Left colon (tissue), 2 donors: ENCODE data around the gene SLC2A13. TPM values are rescaled to one million over a fixed set of nuclear protein-coding genes. Genes with fewer than 3 reads are reported as not detected.

Experiments used
- ATAC-seq: fragments of 200-7000 bp; cut with Tn5 transposase; one replicate; pipeline ENCODE4 v1.9.1; 2020; ENCODE audit warnings: mild to moderate bottlenecking, moderate library complexity
- DNase-seq, 2 donors: peaks; one replicate each; pipeline ENCODE4 v3.0.0-alpha.2; 2020
- intact Hi-C, 2 donors: fragments of 100-400 bp; cut with DNase I in 1 of 2; cut with micrococcal nuclease in 1 of 2; formaldehyde crosslinking; loops; one replicate each; pipeline versions ENCODE4 v1.11.2 to v1.14.0; 2022; cut with DNase I, micrococcal nuclease
- total RNA-seq, 2 donors: library from RNA; stranded (reverse); fragmentation: NEBNext Ultra II Directional; extraction: Animal tissue kit (Norgen Biotek cat#: 25700); gene quantifications; one replicate each; pipeline ENCODE4 v1.2.1, GENCODE V29; 2021
- donor health status: DM: no; HTN: no; CAD: no.
- donor health status: DM: yes; HTN: yes; CAD: no.

Gene SLC2A13
- total RNA-seq, 2 donors from 2014 or later: 33.2 to 39.2 TPM

- peak; percentile 82 to 98 for DNase-seq
- peak; percentile 37 for ATAC-seq
- intact Hi-C loops: loop anchor here (2.0 to 10.0 kb wide), 3 partner anchors 92 to 342 kb away; no protein-coding TSS in a partner anchor
Observed at GRCh38 chr12:40107098-40107802, 1.4 kb upstream of the SLC2A13 start.

- intact Hi-C loops: loop anchor here (2.0 to 10.0 kb wide), 3 partner anchors 92 to 342 kb away; no protein-coding TSS in a partner anchor
- DNase-seq (no peak), ATAC-seq (no peak)
Observed at GRCh38 chr12:40106655-40107054, 774 bp upstream of the SLC2A13 start.

GRCh38 chr12:40106202-40106533 lies 287 bp upstream of the SLC2A13 start:
- ATAC-seq: no peak
- intact Hi-C loops: loop anchor here (2.0 to 10.0 kb wide), 3 partner anchors 91 to 341 kb away; no protein-coding TSS in a partner anchor
- no peak for DNase-seq

- intact Hi-C loops: loop anchor here (10.0 kb wide), 2 partner anchors 90 to 340 kb away; no protein-coding TSS in a partner anchor
- ATAC-seq (peak; percentile 56), DNase-seq (peak in 1 of 2 donors; percentile 30)
Observed at GRCh38 chr12:40105265-40105514, 691 bp downstream of the SLC2A13 start.

- peak; percentile 47 to 49 for DNase-seq
- intact Hi-C loops: loop anchor here (10.0 kb wide), 2 partner anchors 90 to 340 kb away; no protein-coding TSS in a partner anchor
- peak; percentile 18 for ATAC-seq
Observed at GRCh38 chr12:40104461-40105264, 1.2 kb downstream of the SLC2A13 start.

- intact Hi-C loops: loop anchor here (10.0 kb wide), 2 partner anchors 88 to 338 kb away; no protein-coding TSS in a partner anchor
- no peak for DNase-seq
- no peak for ATAC-seq
Observed at GRCh38 chr12:40103043-40103442, 2.8 kb downstream of the SLC2A13 start.

- ATAC-seq (no peak), DNase-seq (no peak)
- intact Hi-C loops: loop anchor here (10.0 kb wide), 2 partner anchors 87 to 337 kb away; no protein-coding TSS in a partner anchor
Observed at GRCh38 chr12:40101747-40102146, 4.1 kb downstream of the SLC2A13 start.

- intact Hi-C loops: no loop called here
- ATAC-seq: peak; percentile 96
- DNase-seq: peak in 1 of 2 donors; percentile 71
Observed at GRCh38 chr12:40099423-40099853, 6.4 kb downstream of the SLC2A13 start.

GRCh38 chr12:40098406-40099145 lies 7.3 kb downstream of the SLC2A13 start:
- peak; percentile 22 to 45 for DNase-seq
- peak; percentile 75 for ATAC-seq
- intact Hi-C loops: no loop called here

- no peak for ATAC-seq
- intact Hi-C loops: no loop called here
Observed at GRCh38 chr12:40093512-40093911, 12.4 kb downstream of the SLC2A13 start.

GRCh38 chr12:40086471-40086870 lies 19.4 kb downstream of the SLC2A13 start:
- intact Hi-C loops: no loop called here
- no peak for ATAC-seq
- no peak for DNase-seq

More at GRCh38 chr12:40093512-40093911, 12.4 kb downstream of the SLC2A13 start:
- DNase-seq: no peak

- DNase-seq: no peak
- intact Hi-C loops: no loop called here
- no peak for ATAC-seq
Observed at GRCh38 chr12:40078266-40078665, 27.6 kb downstream of the SLC2A13 start.

- no peak for ATAC-seq
- DNase-seq: no peak
- intact Hi-C loops: no loop called here
Observed at GRCh38 chr12:40075458-40075857, 30.4 kb downstream of the SLC2A13 start.

GRCh38 chr12:40068416-40068815 lies 37.5 kb downstream of the SLC2A13 start:
- DNase-seq (no peak), ATAC-seq (no peak)
- intact Hi-C loops: no loop called here

- DNase-seq (no peak), ATAC-seq (no peak)
- intact Hi-C loops: no loop called here
Observed at GRCh38 chr12:40065636-40066035, 40.2 kb downstream of the SLC2A13 start.

- intact Hi-C loops: no loop called here
- no peak for DNase-seq
- peak; percentile 17 for ATAC-seq
Observed at GRCh38 chr12:40063414-40063813, 42.5 kb downstream of the SLC2A13 start.

GRCh38 chr12:40058721-40059190 lies 47.1 kb downstream of the SLC2A13 start:
- intact Hi-C loops: no loop called here
- DNase-seq (no peak), ATAC-seq (peak; percentile 91)

- no peak for ATAC-seq
- intact Hi-C loops: no loop called here
- DNase-seq: no peak
Observed at GRCh38 chr12:40056373-40056772, 49.5 kb downstream of the SLC2A13 start.

- intact Hi-C loops: no loop called here
- no peak for ATAC-seq
- no peak for DNase-seq
Observed at GRCh38 chr12:40055776-40056175, 50.1 kb downstream of the SLC2A13 start.
